NCI-H2171 treated with DMSO at 0.1 percent for 48 hours (cell line): ENCODE results near the gene ADAMTS4.

Experiments
- DNase-seq: peaks from one replicate; lab custom pipeline; 2025; lab: John Stamatoyannopoulos, UW

Gene ADAMTS4

DNA sequence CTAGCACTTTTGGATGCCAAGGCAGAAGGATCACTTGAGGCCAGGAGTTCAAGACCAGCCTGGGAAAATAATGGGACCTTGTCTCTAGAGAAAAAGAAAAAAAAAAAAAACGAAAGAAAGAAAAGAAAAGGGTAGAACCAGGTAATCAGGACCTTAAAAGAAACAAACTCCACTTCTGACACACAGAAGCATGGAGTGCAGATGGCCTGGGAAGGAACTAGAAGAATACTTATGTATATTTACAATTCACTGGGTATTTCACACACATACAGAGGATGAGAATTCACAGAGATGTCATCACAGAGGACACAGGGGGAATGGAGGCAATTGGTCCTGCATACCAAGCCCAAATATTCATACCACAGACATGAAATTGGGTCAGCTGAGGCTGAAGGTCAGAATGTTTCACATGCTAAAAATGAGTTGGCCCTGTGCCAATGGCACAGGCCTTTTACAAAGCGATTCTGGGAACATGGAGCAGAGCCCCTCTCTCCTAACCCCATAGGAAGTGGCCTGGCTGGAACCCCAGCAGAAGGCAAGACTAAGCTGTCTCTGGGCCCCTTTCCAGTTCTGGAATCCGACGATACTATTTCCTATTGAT lies 26.0 kb downstream of the ADAMTS4 start:
- no peak for DNase-seq

DNA sequence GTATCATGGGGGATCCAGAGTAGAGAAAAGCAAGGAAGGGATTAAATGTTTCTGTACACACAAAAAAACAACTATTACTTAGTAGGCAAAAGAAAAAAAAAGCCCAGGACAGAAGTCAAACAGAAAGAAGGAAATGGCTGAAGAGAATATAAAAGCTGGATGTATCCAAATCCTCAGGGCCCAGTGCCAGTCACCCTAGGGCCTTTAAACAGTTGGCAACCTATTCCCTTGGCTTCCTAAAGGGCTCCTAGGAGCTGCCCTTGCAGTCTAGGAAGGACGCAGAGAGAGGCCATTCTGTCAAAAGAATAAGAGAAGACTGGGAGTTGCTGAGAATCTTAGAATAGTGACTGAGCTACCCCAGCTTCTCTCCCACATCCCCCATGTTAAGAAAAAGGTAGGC lies 26.5 kb downstream of the ADAMTS4 start:
- DNase-seq = no peak

DNA sequence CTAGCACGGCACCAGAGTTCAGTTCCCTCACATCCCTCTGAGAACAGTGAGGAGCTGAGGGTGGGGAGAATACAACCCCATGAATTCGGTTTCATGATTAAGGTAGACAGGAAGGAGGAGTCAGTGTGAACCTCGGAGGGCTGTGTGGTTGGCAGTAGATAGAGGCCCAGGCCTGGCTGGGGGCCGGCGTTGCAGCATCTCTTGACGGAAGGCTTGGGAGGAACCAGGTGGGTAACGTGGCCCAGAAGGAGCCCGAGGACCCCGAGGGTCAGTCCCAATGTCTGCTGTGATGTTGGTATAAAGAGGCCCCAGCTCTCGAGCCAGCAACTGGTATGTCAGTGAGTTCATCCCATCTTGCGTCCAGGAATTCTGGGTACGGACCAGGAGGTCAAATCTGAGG lies 27.2 kb downstream of the ADAMTS4 start:
- DNase-seq = no peak

DNA sequence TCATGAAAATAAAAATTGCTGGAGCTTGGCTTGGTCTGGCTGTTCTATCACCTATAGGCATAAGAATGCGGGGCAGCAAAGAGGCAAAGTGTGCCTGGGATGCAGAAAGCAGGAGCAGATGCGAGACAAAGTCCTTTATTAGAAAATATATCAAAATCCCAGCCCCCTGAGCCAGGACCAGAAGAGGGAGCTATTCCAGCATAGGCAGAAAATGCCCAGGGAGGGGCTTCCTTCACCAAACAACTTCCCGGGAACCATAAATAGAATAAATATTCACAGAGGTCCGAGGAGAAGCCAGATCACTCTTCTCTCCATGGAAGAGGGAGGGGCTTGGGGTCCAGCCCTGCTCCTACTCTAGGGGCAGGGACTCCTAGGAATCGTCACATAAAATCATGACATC lies 27.7 kb downstream of the ADAMTS4 start:
- DNase-seq = no peak

DNA sequence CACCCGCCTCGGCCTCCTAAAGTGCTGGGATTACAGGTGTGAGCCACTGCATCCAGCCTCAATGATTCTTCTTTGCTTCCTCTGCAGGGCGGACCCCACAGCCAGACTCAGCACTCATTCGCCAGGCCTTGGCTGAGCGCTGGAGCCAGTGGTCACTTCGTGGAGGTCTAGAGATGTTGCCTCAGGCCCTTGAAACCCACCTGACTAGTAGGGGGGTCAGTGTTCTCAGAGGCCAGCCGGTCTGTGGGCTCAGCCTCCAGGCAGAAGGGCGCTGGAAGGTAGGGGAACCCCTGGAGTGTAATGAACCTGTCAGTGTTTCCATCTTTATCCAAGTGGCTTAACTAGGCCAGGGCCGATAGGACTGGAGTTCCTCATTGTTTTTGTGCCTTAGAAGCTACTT lies 29.9 kb downstream of the ADAMTS4 start:
- DNase-seq = no peak

DNA sequence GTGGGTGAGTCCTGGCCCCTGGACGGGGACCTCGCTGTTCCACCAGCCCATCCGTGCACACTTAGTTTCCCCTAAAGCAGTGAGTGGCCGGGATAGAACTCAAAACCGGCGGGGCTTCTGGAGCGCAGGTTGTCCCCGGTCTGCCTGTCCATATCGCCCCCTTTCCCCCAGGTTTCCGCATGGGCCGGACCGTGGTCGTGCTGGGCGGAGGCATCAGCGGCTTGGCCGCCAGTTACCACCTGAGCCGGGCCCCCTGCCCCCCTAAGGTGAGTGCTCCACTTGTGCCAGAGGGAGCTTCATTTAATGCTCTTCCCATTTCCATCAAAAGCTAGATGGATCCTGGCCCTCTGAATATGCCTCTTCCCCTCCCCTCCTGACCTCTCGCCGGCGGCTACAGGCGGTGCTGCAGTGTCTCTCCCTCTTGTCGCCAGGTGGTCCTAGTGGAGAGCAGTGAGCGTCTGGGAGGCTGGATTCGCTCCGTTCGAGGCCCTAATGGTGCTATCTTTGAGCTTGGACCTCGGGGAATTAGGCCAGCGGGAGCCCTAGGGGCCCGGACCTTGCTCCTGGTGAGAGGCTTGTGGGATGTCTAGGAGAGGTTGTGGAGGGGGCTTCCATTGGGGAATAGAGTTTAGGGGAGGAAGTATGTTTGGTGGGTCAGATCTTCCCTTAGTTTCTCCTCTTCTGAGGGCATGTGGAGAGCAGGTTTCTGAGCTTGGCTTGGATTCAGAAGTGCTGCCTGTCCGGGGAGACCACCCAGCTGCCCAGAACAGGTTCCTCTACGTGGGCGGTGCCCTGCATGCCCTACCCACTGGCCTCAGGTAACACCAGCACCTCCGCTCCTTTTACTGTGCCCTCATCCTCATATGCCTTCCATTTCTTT lies 31.9 kb downstream of the ADAMTS4 start:
- DNase-seq = peak; percentile 22

DNA sequence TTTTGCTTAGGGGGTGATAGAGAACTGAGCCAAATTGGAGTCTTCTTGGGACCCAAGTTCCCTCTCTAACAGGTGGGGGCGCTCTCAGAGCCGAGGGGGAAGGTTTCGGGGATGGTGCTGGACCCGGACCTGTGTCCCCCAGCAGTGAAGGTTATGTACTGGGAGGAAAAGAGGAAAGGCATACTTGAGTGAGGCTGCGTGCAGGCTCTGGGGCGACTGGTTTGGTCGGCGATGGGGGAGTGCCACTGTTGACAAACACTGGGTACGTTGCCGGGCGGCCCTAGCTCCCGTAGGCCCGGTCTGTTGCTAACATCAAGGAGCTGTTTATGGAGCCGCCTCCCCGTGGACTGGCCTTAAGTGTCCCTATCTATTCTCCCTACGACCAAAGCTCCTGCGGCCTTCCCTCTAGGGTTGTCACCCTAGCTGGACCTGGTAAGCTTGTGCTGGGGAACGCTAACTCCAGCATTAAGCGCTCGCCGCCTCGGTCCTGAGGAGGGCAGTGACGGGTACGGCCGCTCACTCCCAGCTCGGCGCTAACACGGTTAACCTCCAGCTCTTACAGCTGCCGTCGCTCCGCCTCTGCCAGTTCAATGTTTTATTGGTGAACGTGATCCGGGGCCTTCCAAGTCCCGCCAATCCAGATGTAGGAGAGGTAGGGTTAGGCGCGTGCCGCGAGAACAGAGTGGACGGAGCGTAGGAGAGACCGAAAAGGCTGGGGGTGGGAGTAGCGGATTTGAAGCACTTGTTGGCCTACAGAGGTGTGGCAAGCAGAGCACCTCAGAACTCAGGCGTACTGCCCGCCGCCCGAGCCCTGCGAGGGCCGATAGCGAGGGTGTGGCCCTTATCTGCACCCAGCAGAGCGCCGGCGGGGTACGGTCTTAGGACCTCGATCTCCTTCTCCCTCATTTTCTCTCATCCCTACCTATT lies 32.8 kb downstream of the ADAMTS4 start, which contains the start of gene PPOX:
Gene PPOX (plus strand): TSS at position 685 of the 927 bp plus-strand sequence. CDS start 422 bp downstream, outside the sequence.
- peak; percentile 98 for DNase-seq

DNA sequence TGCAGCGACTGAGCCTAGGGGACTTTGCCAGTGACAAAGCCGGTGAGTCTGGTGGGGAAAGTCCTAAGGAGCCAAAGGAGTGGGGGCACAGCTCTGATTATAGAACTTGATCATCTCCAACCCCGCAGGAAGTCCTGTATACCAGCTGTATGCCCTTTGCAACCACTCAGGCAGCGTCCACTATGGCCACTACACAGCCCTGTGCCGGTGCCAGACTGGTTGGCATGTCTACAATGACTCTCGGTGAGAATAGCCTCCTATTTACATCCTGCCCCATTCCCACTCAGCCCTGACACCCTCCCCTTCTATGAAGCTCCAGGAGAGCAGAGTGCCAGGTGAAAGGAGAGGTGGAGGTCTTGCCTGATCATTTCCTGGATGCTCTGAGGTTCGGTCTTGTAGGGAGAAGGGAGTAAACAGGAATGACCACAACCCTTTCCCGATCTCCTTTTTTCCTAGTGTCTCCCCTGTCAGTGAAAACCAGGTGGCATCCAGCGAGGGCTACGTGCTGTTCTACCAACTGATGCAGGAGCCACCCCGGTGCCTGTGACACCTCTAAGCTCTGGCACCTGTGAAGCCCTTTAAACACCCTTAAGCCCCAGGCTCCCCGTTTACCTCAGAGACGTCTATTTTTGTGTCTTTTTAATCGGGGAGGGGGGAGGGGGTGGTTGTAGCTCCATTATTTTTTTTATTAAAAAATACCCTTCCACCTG lies 33.8 kb downstream of the ADAMTS4 start:
- no peak for DNase-seq

DNA sequence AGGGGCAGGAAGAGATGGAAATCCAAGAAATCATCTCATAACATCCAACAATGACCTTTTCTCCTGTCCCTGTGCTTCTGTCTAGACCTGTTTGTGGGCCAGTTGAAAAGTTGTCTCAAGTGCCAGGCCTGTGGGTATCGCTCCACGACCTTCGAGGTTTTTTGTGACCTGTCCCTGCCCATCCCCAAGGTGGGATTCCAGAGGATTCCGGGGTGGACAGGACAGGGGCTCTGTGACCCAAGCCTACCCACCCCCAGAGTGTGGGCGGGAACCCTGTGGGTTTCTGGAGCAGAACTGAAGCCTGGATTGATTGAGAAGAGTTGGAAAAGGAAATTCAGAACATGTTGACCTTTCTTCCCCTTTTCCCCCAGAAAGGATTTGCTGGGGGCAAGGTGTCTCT lies 35.1 kb downstream of the ADAMTS4 start:
- no peak for DNase-seq

DNA sequence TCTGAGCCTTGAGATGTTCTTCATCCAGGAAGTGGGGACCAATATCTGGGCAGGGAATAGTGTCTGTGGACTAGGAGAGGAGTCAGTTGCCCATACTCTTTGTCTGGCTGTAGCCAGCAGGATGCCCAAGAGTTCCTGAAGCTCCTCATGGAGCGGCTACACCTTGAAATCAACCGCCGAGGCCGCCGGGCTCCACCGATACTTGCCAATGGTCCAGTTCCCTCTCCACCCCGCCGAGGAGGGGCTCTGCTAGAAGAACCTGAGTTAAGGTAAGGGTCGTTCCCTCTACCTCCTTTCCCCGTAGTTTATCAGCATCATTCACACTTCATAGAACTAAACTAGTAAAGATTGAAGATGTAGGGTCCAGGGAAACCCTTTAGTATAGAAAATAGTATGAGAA lies 36.0 kb downstream of the ADAMTS4 start:
- DNase-seq = no peak

DNA sequence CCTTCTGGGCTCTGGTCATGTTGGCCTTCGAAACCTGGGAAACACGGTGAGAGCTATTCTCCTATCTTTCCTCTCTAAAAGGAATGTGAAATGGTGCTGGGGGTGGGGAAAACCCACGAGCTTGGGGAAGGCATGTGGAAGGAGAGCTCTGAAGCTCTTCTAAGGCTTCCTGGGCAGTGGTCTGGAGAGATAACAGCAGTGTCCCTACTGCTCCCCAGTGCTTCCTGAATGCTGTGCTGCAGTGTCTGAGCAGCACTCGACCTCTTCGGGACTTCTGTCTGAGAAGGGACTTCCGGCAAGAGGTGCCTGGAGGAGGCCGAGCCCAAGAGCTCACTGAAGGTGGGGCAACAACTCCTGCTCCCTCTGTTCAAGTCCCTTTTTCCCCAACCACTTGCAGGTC lies 36.8 kb downstream of the ADAMTS4 start:
- DNase-seq = no peak

DNA sequence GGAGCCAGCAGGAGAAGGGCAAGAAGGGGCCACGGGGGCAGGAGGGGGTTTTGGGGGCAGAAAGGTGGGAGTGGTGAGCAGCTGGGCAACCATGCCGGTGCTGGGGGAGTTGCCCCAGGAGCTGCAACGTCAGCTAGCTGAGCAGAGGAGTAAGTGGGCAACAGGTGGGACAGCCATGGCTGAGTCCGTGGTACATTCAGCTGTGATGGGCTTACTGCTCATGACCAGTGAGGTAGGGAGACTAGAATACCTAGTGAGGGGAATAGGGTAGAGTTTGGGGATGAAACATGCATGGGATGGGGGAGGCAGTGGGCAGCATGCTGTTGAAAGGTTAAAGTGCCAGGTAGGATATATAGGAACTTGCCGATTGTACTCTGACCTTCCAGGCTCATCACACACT lies 37.2 kb downstream of the ADAMTS4 start:
- DNase-seq = no peak

DNA sequence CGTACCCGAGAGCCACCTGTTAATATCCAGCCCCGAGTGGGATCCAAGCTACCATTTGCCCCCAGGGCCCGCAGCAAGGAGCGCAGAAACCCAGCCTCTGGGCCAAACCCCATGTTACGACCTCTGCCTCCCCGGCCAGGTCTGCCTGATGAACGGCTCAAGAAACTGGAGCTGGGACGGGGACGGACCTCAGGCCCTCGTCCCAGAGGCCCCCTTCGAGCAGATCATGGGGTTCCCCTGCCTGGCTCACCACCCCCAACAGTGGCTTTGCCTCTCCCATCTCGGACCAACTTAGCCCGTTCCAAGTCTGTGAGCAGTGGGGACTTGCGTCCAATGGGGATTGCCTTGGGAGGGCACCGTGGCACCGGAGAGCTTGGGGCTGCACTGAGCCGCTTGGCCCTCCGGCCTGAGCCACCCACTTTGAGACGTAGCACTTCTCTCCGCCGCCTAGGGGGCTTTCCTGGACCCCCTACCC lies 38.1 kb downstream of the ADAMTS4 start:
- no peak for DNase-seq

DNA sequence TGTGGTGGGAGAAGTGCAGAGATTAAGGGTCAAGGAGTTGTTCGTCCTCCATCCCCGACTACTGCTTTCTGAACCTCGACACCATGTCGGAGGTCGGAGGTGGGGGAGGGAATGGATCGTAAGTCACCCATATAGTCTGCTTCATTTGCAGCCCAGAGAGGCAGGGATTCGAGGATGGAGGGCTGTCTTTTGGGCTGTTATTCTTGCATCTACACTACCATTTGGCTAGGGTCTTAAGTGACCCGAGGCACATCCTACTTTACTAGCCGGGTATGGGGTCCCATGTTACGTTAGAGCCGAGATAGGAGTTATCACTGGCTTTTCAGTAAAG lies 39.0 kb downstream of the ADAMTS4 start:
- no peak for DNase-seq

DNA sequence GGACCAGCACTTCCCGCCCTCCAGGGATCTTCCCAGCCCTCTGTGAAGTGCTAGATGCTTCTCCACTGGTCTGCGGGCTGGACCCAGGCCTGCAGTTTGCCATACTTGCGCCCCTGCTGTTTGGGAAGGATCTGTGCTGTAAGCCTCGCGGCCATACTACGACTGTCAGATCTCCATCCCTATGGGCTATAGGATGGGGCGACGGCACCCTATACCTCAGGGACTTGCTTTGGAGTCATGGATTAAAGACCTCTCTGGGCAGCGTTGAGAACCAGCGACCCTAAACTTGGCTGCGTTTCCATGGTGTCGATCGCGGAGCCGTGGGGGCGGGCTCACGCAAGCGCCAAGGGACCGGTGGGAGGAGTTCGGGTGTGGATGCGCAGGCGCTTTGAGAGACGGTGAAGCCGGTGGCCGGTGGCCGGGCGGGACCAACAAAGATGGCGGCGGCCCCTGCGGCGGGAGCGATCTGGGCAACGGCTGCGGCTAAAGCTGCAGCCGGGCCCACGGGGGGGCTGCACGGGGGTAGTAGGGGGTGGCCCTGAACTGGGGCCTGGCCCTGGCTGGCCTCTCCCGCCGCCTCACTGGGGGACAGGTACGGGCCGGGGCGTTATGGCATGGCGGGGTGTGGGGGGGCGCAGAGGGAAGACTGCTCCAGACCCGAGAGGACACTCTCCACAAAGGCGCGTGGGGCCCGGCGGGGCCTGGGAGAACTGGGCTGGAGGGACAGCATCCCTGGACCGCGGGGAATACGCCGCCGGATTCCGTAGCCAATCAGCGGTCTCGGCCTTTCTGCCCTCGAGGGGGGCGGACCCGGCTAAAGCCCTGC lies 39.6 kb downstream of the ADAMTS4 start, which contains the start of gene USP21:
Gene USP21 (plus strand): TSS at position 414 of the 826 bp plus-strand sequence. CDS start 1,141 bp downstream, outside the sequence.
- DNase-seq = peak; percentile 89

DNA sequence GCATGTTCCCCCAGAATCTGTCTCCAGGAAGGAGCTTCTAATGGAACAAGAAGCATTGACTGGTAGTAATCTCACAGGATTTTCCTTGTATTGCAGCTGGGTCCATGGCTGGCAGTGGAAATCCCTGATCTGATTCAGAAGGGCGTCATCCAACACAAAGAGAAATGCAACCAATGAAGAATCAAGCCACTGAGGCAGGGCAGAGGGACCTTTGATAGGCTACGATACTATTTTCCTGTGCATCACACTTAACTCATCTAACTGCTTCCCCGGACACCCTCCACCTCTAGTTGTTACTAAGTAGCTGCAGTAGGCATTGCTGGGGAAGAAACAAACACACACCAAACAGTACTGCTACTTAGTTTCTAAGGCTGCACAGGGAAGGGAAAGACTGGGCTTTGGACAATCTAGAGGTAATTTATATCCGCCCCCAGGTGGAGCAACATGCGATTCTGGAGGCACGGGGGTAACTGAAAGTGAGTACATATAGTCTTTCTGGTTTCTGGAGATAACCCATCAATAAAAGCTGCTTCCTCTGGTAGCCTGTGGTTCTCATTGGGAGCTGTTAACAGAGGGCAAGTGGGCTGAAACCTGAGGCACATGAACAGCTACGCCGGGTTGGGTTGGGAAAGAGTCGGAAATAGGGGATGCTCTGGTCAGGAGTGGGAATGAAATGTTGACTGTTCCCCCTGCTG lies 40.4 kb downstream of the ADAMTS4 start:
- DNase-seq = no peak

DNA sequence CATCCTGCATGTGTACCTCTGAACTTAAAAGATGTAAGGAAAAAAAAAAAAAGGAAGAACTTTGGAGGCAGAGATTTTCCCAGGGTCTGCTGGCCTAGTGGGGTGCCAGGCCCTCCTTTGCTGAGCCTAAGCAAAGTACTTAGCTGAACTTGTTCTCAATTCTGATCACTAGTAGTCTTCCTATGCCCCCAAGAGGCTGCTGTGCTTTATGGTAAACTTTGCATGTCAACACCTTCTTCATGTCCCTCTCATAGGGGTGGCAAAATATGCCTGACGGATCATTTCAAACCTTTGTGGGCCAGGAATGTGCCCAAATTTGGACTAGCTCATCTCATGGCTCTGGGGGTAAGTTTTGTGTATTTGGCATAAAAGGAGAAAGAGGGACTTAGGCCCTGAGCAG lies 41.0 kb downstream of the ADAMTS4 start:
- DNase-seq = no peak

DNA sequence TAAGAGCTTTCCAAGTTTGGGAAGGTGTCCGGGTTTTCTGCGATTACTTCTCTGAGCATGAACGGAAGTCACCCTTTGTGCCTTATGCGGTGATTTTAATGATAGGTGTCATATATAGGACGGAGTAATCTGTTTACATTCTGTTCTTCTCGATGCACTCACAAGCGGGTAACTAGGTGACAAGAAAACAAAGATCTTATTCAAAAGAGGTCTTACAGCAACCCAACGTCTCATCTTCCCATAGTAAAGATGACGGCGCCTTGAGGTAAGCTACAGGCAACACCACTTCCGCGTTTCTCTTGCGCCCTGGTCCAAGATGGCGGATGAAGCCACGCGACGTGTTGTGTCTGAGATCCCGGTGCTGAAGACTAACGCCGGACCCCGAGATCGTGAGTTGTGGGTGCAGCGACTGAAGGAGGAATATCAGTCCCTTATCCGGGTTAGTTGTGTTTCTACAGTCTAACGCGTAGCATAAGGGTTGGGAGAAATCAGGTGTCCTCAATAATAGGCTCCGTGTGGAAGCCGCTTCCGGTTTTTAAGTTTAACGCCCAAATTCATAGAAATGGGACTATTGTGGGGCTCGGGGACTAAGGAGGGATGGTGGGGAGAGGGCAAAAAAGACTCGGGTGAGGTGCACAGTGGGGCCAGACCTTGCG lies 45.0 kb downstream of the ADAMTS4 start, which contains the start of gene UFC1:
Gene UFC1 (plus strand): TSS at position 297 of the 656 bp plus-strand sequence. CDS start 20 bp downstream, at position 317.
- DNase-seq = peak; percentile 94

DNA sequence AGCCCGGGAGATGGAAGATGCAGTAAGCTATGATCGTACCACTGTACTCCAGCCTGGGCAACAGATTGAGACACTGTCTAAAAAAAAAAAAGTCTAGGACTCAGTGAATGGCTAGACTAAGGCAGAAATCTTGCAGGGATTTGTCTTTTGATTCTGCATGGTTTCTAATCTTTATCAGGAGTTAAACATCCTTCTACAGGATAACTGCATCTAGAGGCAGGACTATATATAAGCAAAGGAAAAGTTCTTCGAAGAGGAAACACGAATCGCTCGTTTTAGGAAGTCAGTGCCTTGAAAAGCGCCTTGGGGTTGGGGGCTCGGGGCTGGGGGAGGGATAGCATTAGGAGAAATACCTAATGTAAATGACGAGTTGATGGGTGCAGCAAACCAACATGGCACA lies 45.7 kb downstream of the ADAMTS4 start:
- DNase-seq = no peak
